Measurements from ENCODE around the gene COL15A1.

DNA sequence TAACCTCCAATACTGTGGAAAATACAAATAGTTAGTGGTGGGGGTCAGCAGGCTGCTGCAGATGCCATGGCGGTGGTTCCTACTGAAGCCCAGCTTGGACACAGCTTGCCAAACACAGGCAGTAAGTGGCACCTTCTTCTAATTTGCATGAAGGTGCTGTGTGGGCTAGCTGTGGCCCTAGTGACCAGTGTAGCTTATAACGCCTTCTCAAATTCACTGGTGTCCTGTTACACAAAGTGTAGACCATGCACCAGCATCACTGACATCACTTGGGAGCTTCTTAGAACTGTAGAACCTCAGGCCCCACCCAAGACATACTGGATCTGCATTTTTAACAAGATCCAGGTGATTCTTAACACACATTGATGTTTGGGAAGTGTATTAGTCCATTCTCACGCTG is 102.4 kb downstream of the COL15A1 start:
- TF ChIP-seq, protein P1, sequence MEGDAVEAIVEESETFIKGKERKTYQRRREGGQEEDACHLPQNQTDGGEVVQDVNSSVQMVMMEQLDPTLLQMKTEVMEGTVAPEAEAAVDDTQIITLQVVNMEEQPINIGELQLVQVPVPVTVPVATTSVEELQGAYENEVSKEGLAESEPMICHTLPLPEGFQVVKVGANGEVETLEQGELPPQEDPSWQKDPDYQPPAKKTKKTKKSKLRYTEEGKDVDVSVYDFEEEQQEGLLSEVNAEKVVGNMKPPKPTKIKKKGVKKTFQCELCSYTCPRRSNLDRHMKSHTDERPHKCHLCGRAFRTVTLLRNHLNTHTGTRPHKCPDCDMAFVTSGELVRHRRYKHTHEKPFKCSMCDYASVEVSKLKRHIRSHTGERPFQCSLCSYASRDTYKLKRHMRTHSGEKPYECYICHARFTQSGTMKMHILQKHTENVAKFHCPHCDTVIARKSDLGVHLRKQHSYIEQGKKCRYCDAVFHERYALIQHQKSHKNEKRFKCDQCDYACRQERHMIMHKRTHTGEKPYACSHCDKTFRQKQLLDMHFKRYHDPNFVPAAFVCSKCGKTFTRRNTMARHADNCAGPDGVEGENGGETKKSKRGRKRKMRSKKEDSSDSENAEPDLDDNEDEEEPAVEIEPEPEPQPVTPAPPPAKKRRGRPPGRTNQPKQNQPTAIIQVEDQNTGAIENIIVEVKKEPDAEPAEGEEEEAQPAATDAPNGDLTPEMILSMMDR (IDR thresholded peaks at IDR 0.05): no peak
- no peak for TF ChIP-seq ZNF263 (CRISPR knock-in tag; IDR thresholded peaks at IDR 0.05; ENCODE audit: low read depth)
- no peak for TF ChIP-seq ZNF416 (CRISPR knock-in tag; IDR thresholded peaks at IDR 0.05)
- no peak for TF ChIP-seq IRF2 (CRISPR knock-in tag; IDR thresholded peaks at IDR 0.05; ENCODE audit: borderline replicate concordance, low read depth)
- TF ChIP-seq, protein P2, sequence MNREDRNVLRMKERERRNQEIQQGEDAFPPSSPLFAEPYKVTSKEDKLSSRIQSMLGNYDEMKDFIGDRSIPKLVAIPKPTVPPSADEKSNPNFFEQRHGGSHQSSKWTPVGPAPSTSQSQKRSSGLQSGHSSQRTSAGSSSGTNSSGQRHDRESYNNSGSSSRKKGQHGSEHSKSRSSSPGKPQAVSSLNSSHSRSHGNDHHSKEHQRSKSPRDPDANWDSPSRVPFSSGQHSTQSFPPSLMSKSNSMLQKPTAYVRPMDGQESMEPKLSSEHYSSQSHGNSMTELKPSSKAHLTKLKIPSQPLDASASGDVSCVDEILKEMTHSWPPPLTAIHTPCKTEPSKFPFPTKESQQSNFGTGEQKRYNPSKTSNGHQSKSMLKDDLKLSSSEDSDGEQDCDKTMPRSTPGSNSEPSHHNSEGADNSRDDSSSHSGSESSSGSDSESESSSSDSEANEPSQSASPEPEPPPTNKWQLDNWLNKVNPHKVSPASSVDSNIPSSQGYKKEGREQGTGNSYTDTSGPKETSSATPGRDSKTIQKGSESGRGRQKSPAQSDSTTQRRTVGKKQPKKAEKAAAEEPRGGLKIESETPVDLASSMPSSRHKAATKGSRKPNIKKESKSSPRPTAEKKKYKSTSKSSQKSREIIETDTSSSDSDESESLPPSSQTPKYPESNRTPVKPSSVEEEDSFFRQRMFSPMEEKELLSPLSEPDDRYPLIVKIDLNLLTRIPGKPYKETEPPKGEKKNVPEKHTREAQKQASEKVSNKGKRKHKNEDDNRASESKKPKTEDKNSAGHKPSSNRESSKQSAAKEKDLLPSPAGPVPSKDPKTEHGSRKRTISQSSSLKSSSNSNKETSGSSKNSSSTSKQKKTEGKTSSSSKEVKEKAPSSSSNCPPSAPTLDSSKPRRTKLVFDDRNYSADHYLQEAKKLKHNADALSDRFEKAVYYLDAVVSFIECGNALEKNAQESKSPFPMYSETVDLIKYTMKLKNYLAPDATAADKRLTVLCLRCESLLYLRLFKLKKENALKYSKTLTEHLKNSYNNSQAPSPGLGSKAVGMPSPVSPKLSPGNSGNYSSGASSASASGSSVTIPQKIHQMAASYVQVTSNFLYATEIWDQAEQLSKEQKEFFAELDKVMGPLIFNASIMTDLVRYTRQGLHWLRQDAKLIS (CRISPR knock-in tag; IDR thresholded peaks at IDR 0.05; ENCODE audit: borderline replicate concordance): no peak
- TF ChIP-seq FOXJ3 (CRISPR knock-in tag; IDR thresholded peaks at IDR 0.05; ENCODE audit: borderline replicate concordance): no peak
- TF ChIP-seq FOXK1 (CRISPR knock-in tag; IDR thresholded peaks at IDR 0.05): no peak
- TF ChIP-seq, protein P3, sequence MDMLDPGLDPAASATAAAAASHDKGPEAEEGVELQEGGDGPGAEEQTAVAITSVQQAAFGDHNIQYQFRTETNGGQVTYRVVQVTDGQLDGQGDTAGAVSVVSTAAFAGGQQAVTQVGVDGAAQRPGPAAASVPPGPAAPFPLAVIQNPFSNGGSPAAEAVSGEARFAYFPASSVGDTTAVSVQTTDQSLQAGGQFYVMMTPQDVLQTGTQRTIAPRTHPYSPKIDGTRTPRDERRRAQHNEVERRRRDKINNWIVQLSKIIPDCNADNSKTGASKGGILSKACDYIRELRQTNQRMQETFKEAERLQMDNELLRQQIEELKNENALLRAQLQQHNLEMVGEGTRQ (CRISPR knock-in tag; IDR thresholded peaks at IDR 0.05): no peak
- no peak for TF ChIP-seq ATF1 (CRISPR knock-in tag; IDR thresholded peaks at IDR 0.05)

All from WTC11 (cell line).